ENCODE measurements around the gene HBM. TPM values are rescaled to one million over a fixed set of nuclear protein-coding genes. Genes with fewer than 3 reads are reported as not detected.
"Not testable (repeated sequence)": the region's sequence is repeated elsewhere in the genome, so short reads cannot be mapped to it uniquely, and the experiment has no call there.

Gene HBM
- total RNA-seq, 1 donor from 2014 or later, result not detected

DNA sequence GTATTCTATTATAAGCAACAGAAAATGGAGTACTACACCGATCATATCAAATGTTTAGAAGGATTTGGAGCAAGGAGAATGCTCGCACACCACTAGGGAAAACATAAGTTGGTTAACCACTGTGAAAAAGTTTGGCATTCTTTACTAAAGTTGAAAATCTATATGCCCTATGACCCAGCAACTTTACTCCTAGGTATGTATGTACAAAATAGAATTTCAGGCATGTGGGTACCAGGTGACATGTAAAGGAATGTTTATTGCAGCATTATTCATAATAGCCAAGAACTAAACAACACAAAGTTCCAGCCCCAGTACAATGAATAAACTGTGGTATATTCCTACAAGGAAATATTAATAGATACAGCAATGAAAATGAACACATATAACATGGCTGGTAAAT is 19.1 kb upstream of the HBM start:
- Mint-ChIP-seq H3K9me3 (ENCODE audit: low read depth) (no peaks in the 10 kb centered on the region), H3K27me3 (ENCODE audit: low read depth) (no peaks in the 10 kb centered on the region), H3K4me3 (ENCODE audit: unreplicated experiment) (no peak overlapping the region), H3K27ac (ENCODE audit: unreplicated experiment) (no peak overlapping the region), H3K36me3 (ENCODE audit: low read depth) (no peaks in the 10 kb centered on the region), H3K4me1 (ENCODE audit: low read depth) (peaks cover 9% of the 10 kb centered on the region)
- no peak for DNase-seq (ENCODE audit: low spot score)
- no peak for TF ChIP-seq CTCF (IDR thresholded peaks at IDR 0.05)

DNA sequence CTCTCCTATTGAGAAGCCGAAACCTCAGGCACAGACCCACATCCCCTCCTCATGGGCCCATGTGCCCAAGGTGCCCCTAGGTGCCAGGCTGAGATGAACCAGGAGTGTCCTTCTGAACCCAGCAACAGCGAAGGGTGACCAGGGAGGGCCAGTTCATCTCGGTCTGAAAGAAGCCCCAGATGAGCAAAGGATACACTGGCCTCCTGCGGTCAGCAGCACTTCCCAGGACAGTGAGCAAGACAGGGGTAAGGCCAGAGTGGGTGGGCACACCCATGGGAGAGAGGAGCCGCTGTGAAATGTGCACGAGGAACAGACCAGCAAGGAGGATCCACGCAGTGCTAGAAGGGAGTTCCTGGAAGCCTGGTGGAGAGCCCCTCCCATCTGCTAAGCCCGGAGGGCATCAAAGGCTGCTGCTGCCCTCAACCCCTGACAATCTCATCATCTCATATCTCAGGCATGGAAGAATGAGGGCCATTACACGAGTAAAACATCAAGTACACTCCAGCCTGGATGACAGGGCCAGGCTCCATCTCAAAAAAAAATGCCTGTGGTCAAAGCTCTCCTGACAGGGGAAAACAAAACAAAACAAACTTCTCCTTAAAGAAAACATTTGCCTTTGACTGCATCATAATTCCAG is 16.6 kb upstream of the HBM start:
- no peak for TF ChIP-seq CTCF (IDR thresholded peaks at IDR 0.05)
- Mint-ChIP-seq H3K27me3 (ENCODE audit: low read depth) (no peaks in the 10 kb centered on the region), H3K36me3 (ENCODE audit: low read depth) (no peaks in the 10 kb centered on the region), H3K27ac (ENCODE audit: unreplicated experiment) (peak overlapping the region; percentile 27), H3K4me1 (ENCODE audit: low read depth) (peaks cover 9% of the 10 kb centered on the region), H3K4me3 (ENCODE audit: unreplicated experiment) (no peak overlapping the region), H3K9me3 (ENCODE audit: low read depth) (no peaks in the 10 kb centered on the region)
- no peak for DNase-seq (ENCODE audit: low spot score)

DNA sequence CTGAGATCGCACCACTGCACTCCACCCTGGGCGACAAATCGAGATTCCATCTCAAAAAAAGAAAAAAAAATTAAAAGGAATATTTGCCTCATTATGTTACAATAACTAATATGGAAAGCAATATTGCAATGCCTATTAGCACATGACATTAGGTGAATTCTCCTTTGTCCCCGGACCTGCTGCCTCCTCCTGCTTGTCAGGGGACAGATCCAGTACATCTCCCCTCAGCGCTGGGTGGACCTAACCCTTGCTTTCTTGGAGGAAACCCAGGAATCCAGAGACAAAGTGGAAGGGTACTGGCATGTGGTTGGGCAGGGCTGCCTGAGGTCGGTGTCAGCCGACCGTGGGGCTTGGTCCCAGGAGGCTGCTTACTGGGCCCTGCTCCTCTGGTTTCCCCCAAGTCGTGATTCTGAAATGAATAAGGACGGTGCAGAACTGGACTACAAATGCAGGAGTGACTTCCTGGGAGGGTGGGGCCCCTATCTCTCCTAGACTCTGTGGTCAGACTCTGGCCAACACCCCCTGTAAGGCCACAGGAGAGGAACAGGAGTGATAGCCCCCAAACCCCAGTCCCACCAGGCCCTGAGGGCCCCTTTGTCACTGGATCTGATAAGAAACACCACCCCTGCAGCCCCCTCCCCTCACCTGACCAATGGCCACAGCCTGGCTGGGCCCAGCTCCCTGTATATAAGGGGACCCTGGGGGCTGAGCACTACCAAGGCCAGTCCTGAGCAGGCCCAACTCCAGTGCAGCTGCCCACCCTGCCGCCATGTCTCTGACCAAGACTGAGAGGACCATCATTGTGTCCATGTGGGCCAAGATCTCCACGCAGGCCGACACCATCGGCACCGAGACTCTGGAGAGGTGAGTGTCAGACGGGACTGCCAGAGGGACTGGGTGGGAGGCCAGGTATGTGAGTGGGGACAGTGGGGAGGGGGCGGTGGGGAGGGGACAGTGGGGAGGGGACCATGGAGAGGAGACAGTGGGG is 13.3 kb upstream of the HBM start, which contains the start of gene HBZ:
HBZ (plus strand) TSS at position 504 of the 988 bp plus-strand sequence; CDS start at position 770, 266 bp downstream.
- Mint-ChIP-seq H3K4me3 (ENCODE audit: unreplicated experiment) (no peak within 1 kb of the TSS), H3K27me3 (ENCODE audit: low read depth) (peaks cover 7% of the 10 kb centered on the region), H3K4me1 (ENCODE audit: low read depth) (peaks cover 15% of the 10 kb centered on the region), H3K9me3 (ENCODE audit: low read depth) (no peaks in the 10 kb centered on the region), H3K36me3 (ENCODE audit: low read depth) (no peaks in the 10 kb centered on the region), H3K27ac (ENCODE audit: unreplicated experiment) (no peak within 1 kb of the TSS)
- no peak for TF ChIP-seq CTCF (IDR thresholded peaks at IDR 0.05)
- no peak for DNase-seq (ENCODE audit: low spot score)

DNA sequence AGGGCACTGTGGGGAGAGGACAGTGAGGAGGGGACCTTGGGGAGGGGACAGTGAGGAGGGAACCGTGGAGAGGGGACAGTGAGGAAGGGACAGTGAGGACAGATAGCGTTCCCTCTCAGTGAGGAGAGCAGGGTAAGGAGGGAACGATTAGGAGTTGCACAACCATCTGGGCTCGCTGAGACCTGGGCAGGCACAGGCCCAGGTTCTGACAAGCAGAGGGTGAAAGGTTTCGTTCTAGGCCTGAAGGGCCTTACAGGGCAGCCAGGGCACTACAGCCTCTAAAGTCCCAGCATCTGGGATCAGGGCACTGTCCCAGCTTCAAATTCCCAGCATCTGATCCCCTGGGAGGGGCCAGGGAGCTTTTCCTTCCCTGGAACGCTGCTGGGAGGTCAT is 12.7 kb upstream of the HBM start:
- DNase-seq (ENCODE audit: low spot score); H3K36me3 Mint-ChIP-seq (ENCODE audit: low read depth); H3K9me3 Mint-ChIP-seq (ENCODE audit: low read depth); H3K27ac Mint-ChIP-seq (ENCODE audit: unreplicated experiment); H3K4me3 Mint-ChIP-seq (ENCODE audit: unreplicated experiment): not testable (repeated sequence)
- Mint-ChIP-seq H3K4me1 (ENCODE audit: low read depth) (peaks cover 15% of the 10 kb centered on the region), H3K27me3 (ENCODE audit: low read depth) (peaks cover 10% of the 10 kb centered on the region)

DNA sequence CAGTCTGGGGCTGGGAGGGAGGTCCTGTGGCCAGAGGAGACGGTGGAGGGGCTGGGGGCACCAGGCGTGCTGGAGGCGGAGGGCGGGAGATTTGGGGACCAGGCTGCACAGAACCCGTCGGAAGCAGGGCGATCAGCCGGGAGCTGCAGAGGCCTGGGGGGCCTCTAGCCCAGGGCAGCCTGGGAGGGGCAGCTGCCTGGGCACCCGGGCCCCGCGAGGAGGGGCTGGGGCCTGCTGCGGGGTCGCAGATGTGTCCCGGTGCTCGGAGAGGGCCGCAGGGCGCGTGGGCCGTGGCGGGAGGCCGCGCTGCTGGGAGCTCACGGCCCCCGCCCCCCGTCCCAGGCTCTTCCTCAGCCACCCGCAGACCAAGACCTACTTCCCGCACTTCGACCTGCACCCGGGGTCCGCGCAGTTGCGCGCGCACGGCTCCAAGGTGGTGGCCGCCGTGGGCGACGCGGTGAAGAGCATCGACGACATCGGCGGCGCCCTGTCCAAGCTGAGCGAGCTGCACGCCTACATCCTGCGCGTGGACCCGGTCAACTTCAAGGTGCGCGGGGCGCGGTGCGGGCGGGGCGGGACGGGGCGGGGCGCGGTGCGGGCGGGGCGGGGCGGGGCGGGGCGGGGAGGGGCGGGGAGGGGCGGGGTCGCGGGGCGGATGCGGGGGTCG is 12.1 kb upstream of the HBM start:
- H3K9me3 Mint-ChIP-seq (ENCODE audit: low read depth); H3K36me3 Mint-ChIP-seq (ENCODE audit: low read depth); DNase-seq (ENCODE audit: low spot score); H3K27ac Mint-ChIP-seq (ENCODE audit: unreplicated experiment); H3K4me3 Mint-ChIP-seq (ENCODE audit: unreplicated experiment): not testable (repeated sequence)
- peaks cover 13% of the 10 kb centered on the region for H3K27me3 Mint-ChIP-seq (ENCODE audit: low read depth)
- peaks cover 15% of the 10 kb centered on the region for H3K4me1 Mint-ChIP-seq (ENCODE audit: low read depth)

Measured in chondrocyte (in vitro differentiated cells).